Esophagus muscularis mucosa (tissue), 4 donors: ENCODE results near the gene HYPK. TPM values are rescaled to one million over a fixed set of nuclear protein-coding genes. Genes with fewer than 3 reads are reported as not detected.
A peak's percentile ranks its signal among the peaks of the same experiment; 100 is the strongest.

Experiments
- DNase-seq: peaks from one replicate; pipeline ENCODE4 v3.0.0-alpha.2; 2017; ENCODE audit errors: extremely low spot score
- H3K27ac ChIP-seq, 4 donors: fragments of 200-600 bp; sonication (generic); replicated peaks in 1 of 4; 1 replicate in 3 of 4; 2 replicates in 1 of 4; pipeline ENCODE4 v1.5.1; 2016 to 2019; ENCODE audit warnings: mild to moderate bottlenecking in 1 of 4
- H3K27me3 ChIP-seq, 4 donors: fragments of 200-600 bp; sonication (generic); one replicate each; pipeline versions ENCODE4 v1.5.1 to v1.6.0; 2016 to 2019
- H3K36me3 ChIP-seq, 4 donors: fragments of 200-600 bp; sonication (generic); one replicate each; pipeline ENCODE4 v1.5.1; 2016 to 2019
- H3K4me1 ChIP-seq, 4 donors: fragments of 200-600 bp; sonication (generic); one replicate each; pipeline ENCODE4 v1.5.1; 2016 to 2019
- H3K4me3 ChIP-seq, 4 donors: fragments of 200-600 bp; sonication (generic); 1 replicate in 2 of 4; 2 replicates in 2 of 4; pipeline ENCODE4 v1.5.1; 2016 to 2019; ENCODE audit warnings: mild to moderate bottlenecking in 4 of 4, moderate library complexity in 1 of 4
- H3K9me3 ChIP-seq, 4 donors: fragments of 200-600 bp; sonication (generic); 1 replicate in 3 of 4; 2 replicates in 1 of 4; pipeline ENCODE4 v1.5.1; 2016 to 2019
- EP300 ChIP-seq: sonication (generic); formaldehyde crosslinking; IDR thresholded peaks from one replicate; pipeline ENCODE4 v1.6.1; 2017; ENCODE audit warnings: antibody characterized with exemption
- POLR2A ChIP-seq: fragments of 450-650 bp; IDR thresholded peaks from one replicate; pipeline ENCODE4 v1.6.1; 2017; ENCODE audit warnings: antibody characterized with exemption, moderate library complexity, mild to moderate bottlenecking, low read depth
- POLR2AphosphoS5 ChIP-seq, 2 donors: sonication (generic); formaldehyde crosslinking; IDR thresholded peaks; one replicate each; pipeline ENCODE4 v1.6.1; 2017; ENCODE audit warnings: antibody characterized with exemption in 2 of 2
- WGBS: methylation state at CpG from one replicate; pipeline ENCODE4 v1.1.5; 2018; 5-methylcytosine and 5-hydroxymethylcytosine counted together
- intact Hi-C: fragments of 100-400 bp; cut with DNase I; formaldehyde crosslinking; loops from one replicate; pipeline ENCODE4 v1.15.1; 2023
- total RNA-seq, 4 donors: library from RNA; depleted of rRNA; stranded (reverse); fragments of >200 nt; gene quantifications; one replicate each; pipeline versions ENCODE4 v1.1.0 to v1.2.1, GENCODE V29; 2016
- TF ChIP-seq, protein P1 (sequence below), 3 experiments: fragments of 200-600 bp in 2 of 3; fragments of 450-650 bp in 1 of 3; sonication (generic) in 2 of 3; IDR thresholded peaks; one replicate each; pipeline ENCODE4 v1.5.1; 2017 to 2019; ENCODE audit warnings: antibody characterized with exemption in 3 of 3, mild to moderate bottlenecking in 2 of 3, moderate library complexity in 1 of 3

The HYPK gene
- total RNA-seq, 4 donors from 2014 or later: 4.8 to 12.0 (median 9.4) TPM

DNA sequence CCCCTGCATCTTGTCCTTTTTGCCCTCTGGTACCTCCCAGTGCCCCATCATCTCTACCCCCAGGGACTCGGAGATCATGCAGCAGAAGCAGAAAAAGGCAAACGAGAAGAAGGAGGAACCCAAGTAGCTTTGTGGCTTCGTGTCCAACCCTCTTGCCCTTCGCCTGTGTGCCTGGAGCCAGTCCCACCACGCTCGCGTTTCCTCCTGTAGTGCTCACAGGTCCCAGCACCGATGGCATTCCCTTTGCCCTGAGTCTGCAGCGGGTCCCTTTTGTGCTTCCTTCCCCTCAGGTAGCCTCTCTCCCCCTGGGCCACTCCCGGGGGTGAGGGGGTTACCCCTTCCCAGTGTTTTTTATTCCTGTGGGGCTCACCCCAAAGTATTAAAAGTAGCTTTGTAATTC lies 6.8 kb upstream of the HYPK start:
- peak overlapping the region; percentile 98 to 99 (median 98) for H3K27ac ChIP-seq
- 70% methylated on average over 10 of the region's 10 CpGs for WGBS

DNA sequence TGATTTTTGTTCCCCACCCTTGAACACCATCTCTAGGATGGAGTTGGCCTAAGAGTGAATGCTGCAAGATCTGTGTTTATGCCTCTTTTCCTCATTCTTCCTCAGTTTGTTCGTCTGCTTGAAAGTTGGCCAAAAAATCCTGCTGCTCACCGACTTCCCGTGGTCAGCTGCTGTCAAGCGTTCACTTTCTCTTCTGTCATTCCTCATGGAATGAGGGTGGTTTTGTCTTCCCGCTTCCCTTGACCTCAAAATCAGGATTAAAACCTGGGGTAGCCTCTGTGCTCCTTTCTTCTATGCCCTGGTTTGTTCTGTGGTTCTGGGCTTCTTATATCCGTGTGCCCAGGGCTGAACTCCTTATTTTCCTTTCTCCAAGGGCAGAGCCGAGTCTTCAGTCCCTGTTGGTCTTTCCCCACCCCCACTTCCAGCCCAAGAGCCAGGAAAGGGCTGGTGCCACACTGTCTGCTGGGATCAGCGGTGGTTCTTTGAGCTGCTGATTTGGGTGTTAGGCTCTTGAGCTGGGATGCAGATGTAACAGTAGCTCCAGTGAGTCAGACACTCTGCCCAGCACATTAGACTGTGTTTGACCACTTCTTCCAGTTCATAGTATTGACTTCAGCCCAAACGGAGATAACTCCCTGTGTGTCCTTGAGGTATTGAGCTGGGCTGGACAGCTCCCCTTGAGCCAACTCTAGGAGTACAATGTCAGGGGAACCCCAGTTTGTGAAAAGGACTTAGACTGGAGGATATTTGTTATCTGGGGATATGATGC lies 5.9 kb upstream of the HYPK start:
- Histone ChIP-seq H3K9me3 (no peaks in the 10 kb centered on the region), H3K27me3 (peaks cover 0 to 4% (median 0%) of the 10 kb centered on the region in 4 donors), H3K4me1 (peaks cover 41 to 69% (median 66%) of the 10 kb centered on the region in 4 donors), H3K36me3 (peaks cover 10 to 60% (median 51%) of the 10 kb centered on the region in 4 donors), H3K4me3 (peak overlapping the region in 1 of 4 donors; percentile 98), H3K27ac (peak overlapping the region; percentile 32 to 99 (median 98))
- intact Hi-C loops: no loop called here
- 63% methylated on average over 9 of the region's 9 CpGs for WGBS
- no peak for TF ChIP-seq POLR2A
- TF ChIP-seq POLR2AphosphoS5 (IDR thresholded peaks at IDR 0.05): no peak
- TF ChIP-seq, protein P1, sequence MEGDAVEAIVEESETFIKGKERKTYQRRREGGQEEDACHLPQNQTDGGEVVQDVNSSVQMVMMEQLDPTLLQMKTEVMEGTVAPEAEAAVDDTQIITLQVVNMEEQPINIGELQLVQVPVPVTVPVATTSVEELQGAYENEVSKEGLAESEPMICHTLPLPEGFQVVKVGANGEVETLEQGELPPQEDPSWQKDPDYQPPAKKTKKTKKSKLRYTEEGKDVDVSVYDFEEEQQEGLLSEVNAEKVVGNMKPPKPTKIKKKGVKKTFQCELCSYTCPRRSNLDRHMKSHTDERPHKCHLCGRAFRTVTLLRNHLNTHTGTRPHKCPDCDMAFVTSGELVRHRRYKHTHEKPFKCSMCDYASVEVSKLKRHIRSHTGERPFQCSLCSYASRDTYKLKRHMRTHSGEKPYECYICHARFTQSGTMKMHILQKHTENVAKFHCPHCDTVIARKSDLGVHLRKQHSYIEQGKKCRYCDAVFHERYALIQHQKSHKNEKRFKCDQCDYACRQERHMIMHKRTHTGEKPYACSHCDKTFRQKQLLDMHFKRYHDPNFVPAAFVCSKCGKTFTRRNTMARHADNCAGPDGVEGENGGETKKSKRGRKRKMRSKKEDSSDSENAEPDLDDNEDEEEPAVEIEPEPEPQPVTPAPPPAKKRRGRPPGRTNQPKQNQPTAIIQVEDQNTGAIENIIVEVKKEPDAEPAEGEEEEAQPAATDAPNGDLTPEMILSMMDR (IDR thresholded peaks at IDR 0.05): no peak
- no peak for TF ChIP-seq EP300
- DNase-seq: no peak

More for the DNA sequence above, 6.8 kb upstream of the HYPK start:
- H3K36me3 ChIP-seq: peaks cover 10 to 52% (median 47%) of the 10 kb centered on the region in 4 donors
- TF ChIP-seq POLR2A (no peak), POLR2AphosphoS5 (IDR thresholded peaks at IDR 0.05) (no peak), EP300 (no peak)
- TF ChIP-seq, protein P1 (IDR thresholded peaks at IDR 0.05): no peak
- intact Hi-C loops: no loop called here
- no peaks in the 10 kb centered on the region for H3K27me3 ChIP-seq
- H3K9me3 ChIP-seq: no peaks in the 10 kb centered on the region
- no peak for DNase-seq
- H3K4me1 ChIP-seq: peaks cover 41 to 63% (median 59%) of the 10 kb centered on the region in 4 donors
- peak overlapping the region; percentile 92 to 98 (median 96) for H3K4me3 ChIP-seq

DNA sequence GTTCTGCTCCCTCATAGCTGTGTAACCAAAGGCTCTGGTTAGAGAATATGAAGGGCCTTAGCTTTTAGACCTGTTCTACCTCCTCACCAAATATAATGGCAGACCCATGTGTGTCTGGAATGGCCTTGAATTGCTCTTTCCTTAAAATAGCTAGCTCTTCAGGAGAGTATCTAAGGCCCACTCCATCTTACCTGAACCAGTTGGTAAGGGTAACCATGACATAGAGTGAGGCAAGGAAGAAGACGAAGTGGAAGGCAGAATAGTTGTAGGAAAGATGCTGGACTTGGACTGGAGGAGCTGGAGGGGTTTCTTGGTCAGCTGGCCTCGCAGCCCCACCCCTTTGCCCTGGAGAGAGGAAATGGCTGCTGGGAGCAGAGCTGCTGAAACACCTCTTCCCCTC lies 5.2 kb upstream of the HYPK start:
- H3K27ac ChIP-seq: peak overlapping the region in 3 of 4 donors; percentile 20 to 98 (median 32)
- DNase-seq: no peak
- intact Hi-C loops: no loop called here
- TF ChIP-seq, protein P1 (IDR thresholded peaks at IDR 0.05): no peak
- TF ChIP-seq EP300: no peak
- no peak for TF ChIP-seq POLR2AphosphoS5 (IDR thresholded peaks at IDR 0.05)
- TF ChIP-seq POLR2A: no peak
- H3K4me3 ChIP-seq: no peak overlapping the region
- 73% methylated on average over 2 of the region's 2 CpGs for WGBS
- H3K36me3 ChIP-seq: peaks cover 10 to 65% (median 54%) of the 10 kb centered on the region in 4 donors
- no peaks in the 10 kb centered on the region for H3K9me3 ChIP-seq
- peaks cover 0 to 4% (median 0%) of the 10 kb centered on the region in 4 donors for H3K27me3 ChIP-seq
- H3K4me1 ChIP-seq: peaks cover 47 to 75% (median 73%) of the 10 kb centered on the region in 4 donors

DNA sequence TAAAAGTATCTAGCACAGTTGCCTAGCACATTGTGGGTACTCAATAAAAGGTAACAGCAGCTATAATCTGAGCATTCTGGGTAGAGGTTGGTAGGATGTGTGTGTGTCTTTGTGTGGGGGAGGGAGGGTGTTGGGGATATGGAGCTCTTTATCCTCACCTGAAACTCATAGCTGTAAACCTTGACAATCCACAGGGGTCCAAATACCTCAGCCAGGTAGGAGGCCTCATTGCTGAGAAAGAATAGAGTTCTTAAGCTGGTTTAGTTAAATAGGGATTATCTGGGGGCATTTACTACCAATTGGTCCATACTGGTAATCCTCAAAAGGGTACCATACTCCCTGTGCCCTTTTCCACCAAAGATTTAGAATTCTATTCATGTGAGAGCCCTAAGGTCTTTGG lies 4.4 kb upstream of the HYPK start:
- intact Hi-C loops: no loop called here
- no peak for DNase-seq
- Histone ChIP-seq H3K27ac (peak overlapping the region in 2 of 4 donors; percentile 9 to 25), H3K4me1 (peaks cover 47 to 78% (median 75%) of the 10 kb centered on the region in 4 donors), H3K4me3 (no peak overlapping the region), H3K9me3 (no peaks in the 10 kb centered on the region), H3K36me3 (peaks cover 10 to 65% (median 54%) of the 10 kb centered on the region in 4 donors), H3K27me3 (peaks cover 0 to 4% (median 0%) of the 10 kb centered on the region in 4 donors)
- no peak for TF ChIP-seq POLR2A
- TF ChIP-seq POLR2AphosphoS5 (IDR thresholded peaks at IDR 0.05): no peak

DNA sequence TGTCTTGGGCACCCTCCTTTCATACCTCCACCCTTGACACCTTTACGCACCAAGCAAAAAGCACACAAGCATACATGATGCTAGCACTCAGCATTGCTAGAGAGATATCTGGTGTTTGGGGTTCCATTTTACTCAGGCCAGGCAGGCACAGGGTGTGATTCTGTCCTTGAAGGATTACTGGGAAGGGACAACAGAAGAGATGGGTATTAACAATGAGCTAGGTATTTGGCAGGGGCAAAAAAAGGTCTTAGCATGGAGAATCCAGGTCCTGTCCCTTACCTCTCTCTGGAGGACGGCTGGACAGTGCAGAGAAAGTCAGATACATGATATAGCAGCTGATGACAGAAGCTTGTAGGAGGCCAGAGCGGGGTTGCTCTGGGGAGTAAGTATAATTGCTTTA lies 3.8 kb upstream of the HYPK start:
- peaks cover 10 to 68% (median 55%) of the 10 kb centered on the region in 4 donors for H3K36me3 ChIP-seq
- WGBS: 89% methylated on average over 3 of the region's 3 CpGs
- H3K27ac ChIP-seq: peak overlapping the region in 1 of 4 donors; percentile 9
- H3K4me3 ChIP-seq: no peak overlapping the region
- H3K9me3 ChIP-seq: no peaks in the 10 kb centered on the region
- peaks cover 53 to 84% (median 78%) of the 10 kb centered on the region in 4 donors for H3K4me1 ChIP-seq
- intact Hi-C loops: no loop called here
- TF ChIP-seq POLR2AphosphoS5 (IDR thresholded peaks at IDR 0.05) (no peak), POLR2A (no peak), EP300 (no peak)
- TF ChIP-seq, protein P1 (IDR thresholded peaks at IDR 0.05): no peak
- no peak for DNase-seq
- H3K27me3 ChIP-seq: peaks cover 0 to 4% (median 0%) of the 10 kb centered on the region in 4 donors
